SK-N-SH (cell line): Measurements from ENCODE around the gene MID1. TPM values are rescaled to one million over a fixed set of nuclear protein-coding genes. Genes with fewer than 3 reads are reported as not detected.

Experiments used
- CTCF ChIA-PET: fragments of 300-600, 350-600 bp; formaldehyde crosslinking; extraction: SDS; loops from one replicate; lab custom pipeline; 2021; lab: Yijun Ruan, JAX
- POLR2A ChIA-PET: fragments of 350-600 bp; sonication (Branson Sonifier 250); formaldehyde crosslinking; extraction: SDS; loops from one replicate; lab custom pipeline; 2020; ENCODE audit warnings: antibody characterized with exemption, inconsistent platforms; lab: Yijun Ruan, JAX
- DNase-seq: peaks from one replicate; pipeline ENCODE4 v3.0.0; 2012
- H2AFZ ChIP-seq: fragments of 200-600 bp; sonication (generic); 2 replicates; pipeline ENCODE4 v1.8.1; 2016; ENCODE audit warnings: antibody characterized with exemption, mild to moderate bottlenecking, low read depth
- H3F3A ChIP-seq: fragments of 200-600 bp; sonication (generic); replicated peaks from 2 replicates; pipeline ENCODE3; 2016; ENCODE audit warnings: antibody characterized with exemption, mild to moderate bottlenecking; ENCODE audit not compliant: insufficient read depth
- H3K27ac ChIP-seq, 2 experiments: fragments of 200-500 bp in 1 of 2; fragments of 200-600 bp in 1 of 2; sonication (Bioruptor generic) in 1 of 2; sonication (generic), shearing (Covaris generic) in 1 of 2; 2 replicates each; pipeline versions ENCODE4 v1.5.1 to v1.6.1; 2014 to 2016; ENCODE audit warnings: low read depth in 2 of 2, inconsistent platforms in 1 of 2, low read length in 1 of 2, mild to moderate bottlenecking in 1 of 2, mixed read lengths in 1 of 2
- H3K27me3 ChIP-seq: fragments of 200-600 bp; sonication (generic), shearing (Covaris generic); 2 replicates; pipeline ENCODE4 v1.6.1; 2016; ENCODE audit warnings: mixed run types; ENCODE audit not compliant: insufficient read depth
- H3K36me3 ChIP-seq, 2 experiments: fragments of 200-500 bp in 1 of 2; fragments of 200-600 bp in 1 of 2; sonication (Bioruptor generic) in 1 of 2; sonication (generic) in 1 of 2; replicated peaks in 1 of 2; 2 replicates each; pipeline versions ENCODE3 to v1.5.1; 2014 to 2016; ENCODE audit warnings: low read length in 1 of 2, mild to moderate bottlenecking in 1 of 2; ENCODE audit not compliant: insufficient read depth in 2 of 2, control insufficient read depth in 1 of 2
- H3K4me1 ChIP-seq, 2 experiments: fragments of 200-500 bp in 1 of 2; fragments of 200-600 bp in 1 of 2; sonication (Bioruptor generic) in 1 of 2; sonication (generic), shearing (Covaris generic) in 1 of 2; 2 replicates each; pipeline versions ENCODE4 v1.5.1 to v1.6.1; 2014 to 2016; ENCODE audit warnings: low read depth in 1 of 2, low read length in 1 of 2, mixed run types in 1 of 2; ENCODE audit not compliant: insufficient read depth in 2 of 2, control insufficient read depth in 1 of 2
- H3K4me2 ChIP-seq: fragments of 200-600 bp; sonication (generic), shearing (Covaris generic); 2 replicates; pipeline ENCODE4 v1.6.1; 2017; ENCODE audit warnings: mixed run types
- H3K4me3 ChIP-seq, 2 experiments: fragments of 200-500 bp in 1 of 2; fragments of 200-600 bp in 1 of 2; sonication (Bioruptor generic) in 1 of 2; sonication (generic), shearing (Covaris generic) in 1 of 2; 2 replicates each; pipeline versions ENCODE4 v1.5.1 to v1.8.1; 2014 to 2016; ENCODE audit warnings: low read depth in 2 of 2, inconsistent platforms in 1 of 2, low read length in 1 of 2, mild to moderate bottlenecking in 1 of 2, mixed read lengths in 1 of 2, moderate library complexity in 1 of 2
- H3K79me2 ChIP-seq: fragments of 200-600 bp; sonication (generic); 2 replicates; pipeline ENCODE4 v1.8.1; 2017; ENCODE audit warnings: mild to moderate bottlenecking; ENCODE audit not compliant: insufficient read depth
- H3K9ac ChIP-seq: fragments of 200-600 bp; sonication (generic); 2 replicates; pipeline ENCODE4 v1.6.1; 2017; ENCODE audit warnings: mixed run types
- H3K9me2 ChIP-seq: fragments of 200-600 bp; sonication (generic); 2 replicates; pipeline ENCODE4 v1.6.1; 2017; ENCODE audit warnings: mixed run types
- H3K9me3 ChIP-seq: fragments of 200-600 bp; sonication (generic); 2 replicates; pipeline ENCODE4 v1.6.1; 2017; ENCODE audit warnings: mixed run types, mild to moderate bottlenecking, moderate library complexity
- H4K20me1 ChIP-seq: fragments of 200-600 bp; sonication (generic); 2 replicates; pipeline ENCODE4 v1.6.1; 2017; ENCODE audit warnings: mild to moderate bottlenecking, mixed run types; ENCODE audit not compliant: insufficient read depth
- ELF1 ChIP-seq: IDR thresholded peaks from 2 replicates; pipeline ENCODE4 v1.4.0; 2012
- EP300 ChIP-seq, 2 experiments: IDR thresholded peaks; 2 replicates each; pipeline versions ENCODE4 v1.4.0 to v1.6.1; 2012; ENCODE audit warnings: borderline replicate concordance in 1 of 2, low read depth in 1 of 2, low read length in 1 of 2
- FOXJ3 ChIP-seq: sonication (generic); formaldehyde crosslinking; IDR thresholded peaks from 2 replicates; pipeline ENCODE4 v1.5.1; 2020; ENCODE audit warnings: mild to moderate bottlenecking, missing genetic modification reagents
- GATA2 ChIP-seq: sonication (generic); formaldehyde crosslinking; IDR thresholded peaks from 2 replicates; pipeline ENCODE4 v1.5.0; 2020; ENCODE audit warnings: mild to moderate bottlenecking, missing genetic modification reagents
- JUND ChIP-seq: IDR thresholded peaks from 2 replicates; pipeline ENCODE4 v1.4.0; 2012
- MEF2A ChIP-seq: IDR thresholded peaks from 2 replicates; pipeline ENCODE4 v1.4.0; 2012; ENCODE audit warnings: low read depth, borderline replicate concordance
- POLR2AphosphoS5 ChIP-seq: IDR thresholded peaks from 2 replicates; pipeline ENCODE4 v1.6.1; 2012; ENCODE audit warnings: low read depth, low read length
- RAD21 ChIP-seq: IDR thresholded peaks from 2 replicates; pipeline ENCODE4 v1.6.1; 2012; ENCODE audit warnings: mild to moderate bottlenecking, low read length
- RCOR1 ChIP-seq: fragments of 150-350 bp; IDR thresholded peaks from 2 replicates; pipeline ENCODE4 v1.6.1; 2017; ENCODE audit warnings: antibody characterized with exemption, low read length
- RFX5 ChIP-seq: IDR thresholded peaks from 2 replicates; pipeline ENCODE4 v1.6.1; 2012; ENCODE audit warnings: mild to moderate bottlenecking, improper control_type of control experiment, low read length
- RXRA ChIP-seq: IDR thresholded peaks from 2 replicates; pipeline ENCODE4 v1.4.0; 2012; ENCODE audit warnings: low read depth, mild to moderate bottlenecking, borderline replicate concordance
- SIN3A ChIP-seq: IDR thresholded peaks from 2 replicates; pipeline ENCODE4 v1.6.1; 2012; ENCODE audit warnings: low read depth, mild to moderate bottlenecking, low read length, moderate library complexity, borderline replicate concordance
- TAF1 ChIP-seq: IDR thresholded peaks from 2 replicates; pipeline ENCODE4 v1.6.1; 2012; ENCODE audit warnings: low read depth, mild to moderate bottlenecking, low read length, moderate library complexity, borderline replicate concordance
- TCF12 ChIP-seq: IDR thresholded peaks from 2 replicates; pipeline ENCODE4 v1.4.0; 2012
- YY1 ChIP-seq: IDR thresholded peaks from 2 replicates; pipeline ENCODE4 v1.4.0; 2012; ENCODE audit warnings: low read depth, mild to moderate bottlenecking
- WGBS: methylation state at CpG from one replicate; pipeline ENCODE4 v1.1.6; 2017; ENCODE audit warnings: low lambda C conversion rate; 5-methylcytosine and 5-hydroxymethylcytosine counted together
- polyA plus RNA-seq, 3 experiments: library from polyadenylated mRNA; depleted of rRNA; stranded (reverse); fragments of >200 nt; gene quantifications; 2 replicates each; pipeline ENCODE4 v1.2.3, GENCODE V29; 2012
- TF ChIP-seq, protein P1 (sequence below): fragments of 150-350 bp; IDR thresholded peaks from 2 replicates; pipeline ENCODE4 v1.6.1; 2016; ENCODE audit warnings: mild to moderate bottlenecking, low read depth, low read length
- TF ChIP-seq, protein P2 (sequence below): fragments of 150-350 bp; IDR thresholded peaks from 2 replicates; pipeline ENCODE4 v1.6.1; 2017; ENCODE audit warnings: antibody characterized with exemption, low read length, low read depth, borderline replicate concordance
- TF ChIP-seq, protein P3 (sequence below): fragments of 200-600 bp; sonication (generic); IDR thresholded peaks from 2 replicates; pipeline ENCODE4 v1.6.1; 2017; ENCODE audit warnings: antibody characterized with exemption, mild to moderate bottlenecking, moderate library complexity
- TF ChIP-seq, protein P4 (sequence below): IDR thresholded peaks from 2 replicates; pipeline ENCODE4 v1.6.1; 2012; ENCODE audit warnings: mild to moderate bottlenecking, low read depth, low read length, moderate library complexity

The MID1 gene
- polyA plus RNA-seq, 1 of the 3 experiments (the other 2 are of a cell fraction), result 10.4 TPM

DNA sequence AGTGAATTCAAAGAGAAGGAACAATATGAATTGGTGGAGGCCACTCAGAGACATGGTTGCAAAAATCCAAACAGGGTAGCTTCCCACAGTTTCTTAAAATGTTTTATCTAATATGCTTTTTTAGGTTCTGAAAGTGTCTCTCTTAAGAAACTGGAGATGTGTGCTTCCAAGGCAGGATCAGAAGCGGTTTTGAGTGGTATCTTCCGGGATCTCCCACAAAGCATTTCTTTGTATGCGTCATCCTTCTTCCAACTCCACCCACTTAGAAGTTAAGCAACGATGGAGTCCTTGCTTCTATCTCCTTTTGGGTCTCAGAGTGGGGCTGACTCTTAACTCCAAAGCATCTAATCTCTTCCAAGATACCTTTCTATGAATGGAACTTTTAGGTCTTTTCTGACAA is 196.7 kb downstream of the MID1 start:
- H2AFZ ChIP-seq, result no peak overlapping the region
- H3K36me3 ChIP-seq, result no peaks in the 10 kb centered on the region
- H3K4me2 ChIP-seq, result no peak overlapping the region
- H3K9me2 ChIP-seq, result no peaks in the 10 kb centered on the region
- no peaks in the 10 kb centered on the region for H3F3A ChIP-seq
- no peak overlapping the region for H3K9ac ChIP-seq
- no peak for DNase-seq
- no peaks in the 10 kb centered on the region for H3K79me2 ChIP-seq
- WGBS, result 31% methylated on average over 4 of the region's 4 CpGs
- no peak for TF ChIP-seq GATA2 (CRISPR knock-in tag)
- no peak for TF ChIP-seq ELF1
- TF ChIP-seq POLR2AphosphoS5, result no peak
- no peak for TF ChIP-seq RXRA
- no peak for TF ChIP-seq YY1
- TF ChIP-seq, protein P1, sequence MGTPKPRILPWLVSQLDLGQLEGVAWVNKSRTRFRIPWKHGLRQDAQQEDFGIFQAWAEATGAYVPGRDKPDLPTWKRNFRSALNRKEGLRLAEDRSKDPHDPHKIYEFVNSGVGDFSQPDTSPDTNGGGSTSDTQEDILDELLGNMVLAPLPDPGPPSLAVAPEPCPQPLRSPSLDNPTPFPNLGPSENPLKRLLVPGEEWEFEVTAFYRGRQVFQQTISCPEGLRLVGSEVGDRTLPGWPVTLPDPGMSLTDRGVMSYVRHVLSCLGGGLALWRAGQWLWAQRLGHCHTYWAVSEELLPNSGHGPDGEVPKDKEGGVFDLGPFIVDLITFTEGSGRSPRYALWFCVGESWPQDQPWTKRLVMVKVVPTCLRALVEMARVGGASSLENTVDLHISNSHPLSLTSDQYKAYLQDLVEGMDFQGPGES, result no peak
- no peak for TF ChIP-seq RFX5
- TF ChIP-seq, protein P2, sequence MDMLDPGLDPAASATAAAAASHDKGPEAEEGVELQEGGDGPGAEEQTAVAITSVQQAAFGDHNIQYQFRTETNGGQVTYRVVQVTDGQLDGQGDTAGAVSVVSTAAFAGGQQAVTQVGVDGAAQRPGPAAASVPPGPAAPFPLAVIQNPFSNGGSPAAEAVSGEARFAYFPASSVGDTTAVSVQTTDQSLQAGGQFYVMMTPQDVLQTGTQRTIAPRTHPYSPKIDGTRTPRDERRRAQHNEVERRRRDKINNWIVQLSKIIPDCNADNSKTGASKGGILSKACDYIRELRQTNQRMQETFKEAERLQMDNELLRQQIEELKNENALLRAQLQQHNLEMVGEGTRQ, result no peak
- TF ChIP-seq, all 33 proteins: peak for 0
- no peak overlapping the region for H3K4me3 ChIP-seq
- no peaks in the 10 kb centered on the region; a peak in 1 of 4 replicates for H3K4me1 ChIP-seq
- no peaks in the 10 kb centered on the region for H3K27me3 ChIP-seq
- POLR2A ChIA-PET, result no interaction called here
- CTCF ChIA-PET, result no interaction called here
- H4K20me1 ChIP-seq, result no peaks in the 10 kb centered on the region
- H3K27ac ChIP-seq, result no peak overlapping the region
- no peaks in the 10 kb centered on the region for H3K9me3 ChIP-seq

DNA sequence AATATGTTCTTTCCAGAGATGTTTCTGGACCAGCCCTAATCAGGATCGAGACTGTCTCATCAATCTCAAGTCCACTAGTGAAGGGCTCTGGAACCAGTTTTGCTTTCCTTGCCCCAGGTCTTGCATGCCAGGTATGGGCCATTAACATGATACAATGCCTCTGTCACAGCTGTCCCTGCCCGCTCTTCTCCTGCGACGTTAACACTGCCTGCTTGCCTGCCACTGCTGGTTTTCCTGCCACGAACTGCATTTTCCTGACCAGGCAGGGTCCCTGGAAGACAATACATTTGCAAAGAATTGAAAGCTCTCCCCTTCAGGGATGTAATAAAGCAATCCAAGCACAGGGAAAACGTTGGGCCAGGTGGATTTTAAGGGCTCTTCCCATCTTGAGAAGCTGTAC is 200.3 kb downstream of the MID1 start:
- CTCF ChIA-PET, result interaction anchor here (1.2 kb wide), 1 partner anchor 231 kb away, joined by 3 read pairs; no protein-coding TSS in a partner anchor
- WGBS, result 44% methylated on average over 6 of the region's 6 CpGs
- TF ChIP-seq MEF2A (no peak), EP300 (IDR thresholded peaks at IDR 0.05; ENCODE audit: borderline replicate concordance in 1 of 2, low read depth in 1 of 2, low read length in 1 of 2) (no peak), JUND (no peak), RCOR1 (no peak), RAD21 (no peak), RFX5 (no peak), FOXJ3 (no peak), SIN3A (no peak), ELF1 (no peak), TCF12 (no peak), TAF1 (no peak), RXRA (no peak)
- TF ChIP-seq, protein P3, sequence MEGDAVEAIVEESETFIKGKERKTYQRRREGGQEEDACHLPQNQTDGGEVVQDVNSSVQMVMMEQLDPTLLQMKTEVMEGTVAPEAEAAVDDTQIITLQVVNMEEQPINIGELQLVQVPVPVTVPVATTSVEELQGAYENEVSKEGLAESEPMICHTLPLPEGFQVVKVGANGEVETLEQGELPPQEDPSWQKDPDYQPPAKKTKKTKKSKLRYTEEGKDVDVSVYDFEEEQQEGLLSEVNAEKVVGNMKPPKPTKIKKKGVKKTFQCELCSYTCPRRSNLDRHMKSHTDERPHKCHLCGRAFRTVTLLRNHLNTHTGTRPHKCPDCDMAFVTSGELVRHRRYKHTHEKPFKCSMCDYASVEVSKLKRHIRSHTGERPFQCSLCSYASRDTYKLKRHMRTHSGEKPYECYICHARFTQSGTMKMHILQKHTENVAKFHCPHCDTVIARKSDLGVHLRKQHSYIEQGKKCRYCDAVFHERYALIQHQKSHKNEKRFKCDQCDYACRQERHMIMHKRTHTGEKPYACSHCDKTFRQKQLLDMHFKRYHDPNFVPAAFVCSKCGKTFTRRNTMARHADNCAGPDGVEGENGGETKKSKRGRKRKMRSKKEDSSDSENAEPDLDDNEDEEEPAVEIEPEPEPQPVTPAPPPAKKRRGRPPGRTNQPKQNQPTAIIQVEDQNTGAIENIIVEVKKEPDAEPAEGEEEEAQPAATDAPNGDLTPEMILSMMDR, result no peak
- TF ChIP-seq, protein P4, sequence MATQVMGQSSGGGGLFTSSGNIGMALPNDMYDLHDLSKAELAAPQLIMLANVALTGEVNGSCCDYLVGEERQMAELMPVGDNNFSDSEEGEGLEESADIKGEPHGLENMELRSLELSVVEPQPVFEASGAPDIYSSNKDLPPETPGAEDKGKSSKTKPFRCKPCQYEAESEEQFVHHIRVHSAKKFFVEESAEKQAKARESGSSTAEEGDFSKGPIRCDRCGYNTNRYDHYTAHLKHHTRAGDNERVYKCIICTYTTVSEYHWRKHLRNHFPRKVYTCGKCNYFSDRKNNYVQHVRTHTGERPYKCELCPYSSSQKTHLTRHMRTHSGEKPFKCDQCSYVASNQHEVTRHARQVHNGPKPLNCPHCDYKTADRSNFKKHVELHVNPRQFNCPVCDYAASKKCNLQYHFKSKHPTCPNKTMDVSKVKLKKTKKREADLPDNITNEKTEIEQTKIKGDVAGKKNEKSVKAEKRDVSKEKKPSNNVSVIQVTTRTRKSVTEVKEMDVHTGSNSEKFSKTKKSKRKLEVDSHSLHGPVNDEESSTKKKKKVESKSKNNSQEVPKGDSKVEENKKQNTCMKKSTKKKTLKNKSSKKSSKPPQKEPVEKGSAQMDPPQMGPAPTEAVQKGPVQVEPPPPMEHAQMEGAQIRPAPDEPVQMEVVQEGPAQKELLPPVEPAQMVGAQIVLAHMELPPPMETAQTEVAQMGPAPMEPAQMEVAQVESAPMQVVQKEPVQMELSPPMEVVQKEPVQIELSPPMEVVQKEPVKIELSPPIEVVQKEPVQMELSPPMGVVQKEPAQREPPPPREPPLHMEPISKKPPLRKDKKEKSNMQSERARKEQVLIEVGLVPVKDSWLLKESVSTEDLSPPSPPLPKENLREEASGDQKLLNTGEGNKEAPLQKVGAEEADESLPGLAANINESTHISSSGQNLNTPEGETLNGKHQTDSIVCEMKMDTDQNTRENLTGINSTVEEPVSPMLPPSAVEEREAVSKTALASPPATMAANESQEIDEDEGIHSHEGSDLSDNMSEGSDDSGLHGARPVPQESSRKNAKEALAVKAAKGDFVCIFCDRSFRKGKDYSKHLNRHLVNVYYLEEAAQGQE, result no peak
- TF ChIP-seq, protein P2, result no peak

More for the DNA sequence above, 200.3 kb downstream of the MID1 start:
- no peak overlapping the region for H2AFZ ChIP-seq
- no peaks in the 10 kb centered on the region for H3K9me3 ChIP-seq
- H3K27me3 ChIP-seq, result no peaks in the 10 kb centered on the region
- POLR2A ChIA-PET, result interaction anchor here (0.5 kb wide), 1 partner anchor 151 kb away, joined by 6 read pairs; no protein-coding TSS in a partner anchor
- H4K20me1 ChIP-seq, result no peaks in the 10 kb centered on the region
- no peaks in the 10 kb centered on the region for H3K9me2 ChIP-seq
- no peaks in the 10 kb centered on the region for H3K36me3 ChIP-seq
- no peaks in the 10 kb centered on the region for H3K79me2 ChIP-seq
- H3K4me3 ChIP-seq, result no peak overlapping the region
- no peak overlapping the region for H3K4me2 ChIP-seq
- peaks cover 0 to 5% of the 10 kb centered on the region in 2 experiments; a peak in 3 of 4 replicates for H3K4me1 ChIP-seq
- no peak for DNase-seq
- H3K27ac ChIP-seq, result no peak overlapping the region
- H3K9ac ChIP-seq, result no peak overlapping the region
- H3F3A ChIP-seq, result no peaks in the 10 kb centered on the region
